ENCODE measurements around the gene C1orf116. TPM values are rescaled to one million over a fixed set of nuclear protein-coding genes. Genes with fewer than 3 reads are reported as not detected.
A peak's percentile ranks its signal among the peaks of the same experiment; 100 is the strongest.

C1orf116 gene
- total RNA-seq, 3 donors from 2014 or later: under 0.01 to 22.2 (median 5.6) TPM

DNA sequence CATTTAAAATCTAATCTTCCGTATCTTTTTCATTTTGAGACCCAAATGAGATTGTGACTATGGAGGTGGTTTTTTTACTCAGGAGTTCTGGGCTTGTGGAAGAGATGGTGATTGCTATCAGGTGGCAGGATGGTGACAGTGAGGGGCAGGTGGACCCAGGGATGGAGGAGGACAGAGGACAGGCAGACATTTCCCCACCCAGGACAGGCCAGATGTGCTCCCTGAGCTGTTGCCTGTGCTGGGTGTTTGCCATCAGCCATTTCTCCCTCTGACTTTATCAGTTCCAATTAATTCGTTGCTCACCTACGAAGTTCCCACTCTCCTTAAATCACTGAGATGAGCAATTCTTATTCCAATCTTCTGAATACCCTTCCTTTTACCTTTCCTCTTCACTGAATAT lies 26.5 kb downstream of the C1orf116 start:
- Histone ChIP-seq H3K36me3 (no peaks in the 10 kb centered on the region), H3K27me3 (no peaks in the 10 kb centered on the region), H3K4me3 (no peak overlapping the region), H3K27ac (peak overlapping the region; percentile 90 to 95), H3K9me3 (peaks cover 0 to 19% of the 10 kb centered on the region in 2 donors), H3K4me1 (peaks cover 0 to 4% of the 10 kb centered on the region in 2 donors)
- intact Hi-C loops (cut with DNase I; ENCODE audit: low total_unique reads): no loop called here
- DNase-seq (ENCODE audit: low spot score in 2 of 2): no peak
- TF ChIP-seq POLR2A (IDR thresholded peaks at IDR 0.05) (no peak), POLR2AphosphoS5 (IDR thresholded peaks at IDR 0.05) (no peak)
- TF ChIP-seq, protein P1, sequence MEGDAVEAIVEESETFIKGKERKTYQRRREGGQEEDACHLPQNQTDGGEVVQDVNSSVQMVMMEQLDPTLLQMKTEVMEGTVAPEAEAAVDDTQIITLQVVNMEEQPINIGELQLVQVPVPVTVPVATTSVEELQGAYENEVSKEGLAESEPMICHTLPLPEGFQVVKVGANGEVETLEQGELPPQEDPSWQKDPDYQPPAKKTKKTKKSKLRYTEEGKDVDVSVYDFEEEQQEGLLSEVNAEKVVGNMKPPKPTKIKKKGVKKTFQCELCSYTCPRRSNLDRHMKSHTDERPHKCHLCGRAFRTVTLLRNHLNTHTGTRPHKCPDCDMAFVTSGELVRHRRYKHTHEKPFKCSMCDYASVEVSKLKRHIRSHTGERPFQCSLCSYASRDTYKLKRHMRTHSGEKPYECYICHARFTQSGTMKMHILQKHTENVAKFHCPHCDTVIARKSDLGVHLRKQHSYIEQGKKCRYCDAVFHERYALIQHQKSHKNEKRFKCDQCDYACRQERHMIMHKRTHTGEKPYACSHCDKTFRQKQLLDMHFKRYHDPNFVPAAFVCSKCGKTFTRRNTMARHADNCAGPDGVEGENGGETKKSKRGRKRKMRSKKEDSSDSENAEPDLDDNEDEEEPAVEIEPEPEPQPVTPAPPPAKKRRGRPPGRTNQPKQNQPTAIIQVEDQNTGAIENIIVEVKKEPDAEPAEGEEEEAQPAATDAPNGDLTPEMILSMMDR (IDR thresholded peaks at IDR 0.05): no peak

DNA sequence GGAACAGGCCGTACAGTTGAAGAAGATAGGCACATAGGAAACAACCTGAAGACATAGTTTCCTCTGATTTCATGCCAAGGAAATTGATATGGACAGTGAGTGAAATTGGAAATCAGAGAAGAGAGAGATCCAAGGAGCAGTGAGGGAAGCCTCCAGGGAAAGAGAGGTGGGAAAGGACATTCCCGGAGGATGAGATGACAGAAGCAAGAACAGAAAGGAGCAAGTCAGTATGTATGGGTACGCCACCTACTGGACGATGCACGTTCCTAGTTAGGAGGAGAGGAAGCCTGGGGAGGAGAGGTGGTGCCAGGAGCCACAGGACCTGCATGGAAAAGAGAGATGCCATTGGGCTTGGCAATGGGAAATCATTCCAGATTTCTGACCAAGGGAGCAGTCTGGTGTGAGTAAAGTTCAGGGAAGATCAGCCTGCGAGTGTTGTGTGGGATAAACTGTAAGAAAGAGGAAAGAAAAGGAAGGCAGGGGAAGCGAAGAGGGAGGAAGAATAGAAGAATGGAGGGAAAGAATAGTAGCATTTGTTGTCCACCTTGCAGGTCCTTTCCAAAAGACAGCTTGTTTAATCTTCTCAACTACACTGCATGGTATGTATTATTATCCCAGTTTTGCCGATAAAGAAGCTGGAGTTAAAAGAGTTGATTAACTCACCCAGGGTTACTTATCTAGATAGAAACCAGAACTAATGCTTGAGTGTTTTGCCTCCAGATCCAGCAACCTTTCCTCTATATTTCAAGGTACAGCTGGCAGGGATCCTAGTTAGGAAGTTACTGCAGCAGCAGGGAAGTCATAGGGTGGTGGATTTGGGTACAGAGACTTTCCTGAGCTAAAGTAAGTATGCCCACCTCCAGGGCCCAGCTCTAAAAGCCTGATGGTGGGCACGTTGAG lies 27.4 kb downstream of the C1orf116 start:
- TF ChIP-seq, protein P1 (IDR thresholded peaks at IDR 0.05): peak in 2 of 3 donors; percentile 43 to 59
- no peak for TF ChIP-seq POLR2AphosphoS5 (IDR thresholded peaks at IDR 0.05)
- Histone ChIP-seq H3K9me3 (peaks cover 0 to 19% of the 10 kb centered on the region in 2 donors), H3K4me1 (peaks cover 0 to 4% of the 10 kb centered on the region in 2 donors), H3K27me3 (no peaks in the 10 kb centered on the region), H3K27ac (peak overlapping the region; percentile 90 to 95), H3K36me3 (no peaks in the 10 kb centered on the region), H3K4me3 (no peak overlapping the region)
- intact Hi-C loops (cut with DNase I; ENCODE audit: low total_unique reads): no loop called here
- peak in 1 of 2 donors; percentile 57 for DNase-seq (ENCODE audit: low spot score in 2 of 2)

DNA sequence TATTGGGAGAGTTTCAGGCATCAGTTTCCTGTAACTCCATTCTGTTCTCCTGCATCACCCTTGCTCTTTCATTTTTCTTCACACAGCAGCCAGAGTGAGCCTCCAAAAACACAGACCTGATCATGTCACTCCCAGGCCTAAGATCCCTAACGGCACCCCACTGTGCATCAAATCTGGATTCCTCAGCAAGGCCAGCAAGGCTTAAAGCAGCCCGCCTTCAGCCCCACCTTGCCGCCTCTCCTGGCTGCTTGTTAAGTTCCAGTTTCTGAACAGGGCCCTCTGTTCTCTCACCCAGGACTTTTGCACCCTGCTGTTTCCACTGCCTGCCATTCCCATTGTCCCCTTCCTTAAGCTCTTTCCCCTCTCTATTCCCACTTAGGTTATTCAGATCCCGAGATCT lies 29.3 kb downstream of the C1orf116 start:
- Histone ChIP-seq H3K4me1 (peaks cover 0 to 4% of the 10 kb centered on the region in 2 donors), H3K27ac (peak overlapping the region; percentile 62 to 95), H3K4me3 (no peak overlapping the region), H3K9me3 (peaks cover 0 to 7% of the 10 kb centered on the region in 2 donors), H3K27me3 (no peaks in the 10 kb centered on the region), H3K36me3 (no peaks in the 10 kb centered on the region)
- intact Hi-C loops (cut with DNase I; ENCODE audit: low total_unique reads): no loop called here
- no peak for DNase-seq (ENCODE audit: low spot score in 2 of 2)
- TF ChIP-seq POLR2A (IDR thresholded peaks at IDR 0.05) (no peak), POLR2AphosphoS5 (IDR thresholded peaks at IDR 0.05) (no peak)
- TF ChIP-seq, protein P1 (IDR thresholded peaks at IDR 0.05): no peak

DNA sequence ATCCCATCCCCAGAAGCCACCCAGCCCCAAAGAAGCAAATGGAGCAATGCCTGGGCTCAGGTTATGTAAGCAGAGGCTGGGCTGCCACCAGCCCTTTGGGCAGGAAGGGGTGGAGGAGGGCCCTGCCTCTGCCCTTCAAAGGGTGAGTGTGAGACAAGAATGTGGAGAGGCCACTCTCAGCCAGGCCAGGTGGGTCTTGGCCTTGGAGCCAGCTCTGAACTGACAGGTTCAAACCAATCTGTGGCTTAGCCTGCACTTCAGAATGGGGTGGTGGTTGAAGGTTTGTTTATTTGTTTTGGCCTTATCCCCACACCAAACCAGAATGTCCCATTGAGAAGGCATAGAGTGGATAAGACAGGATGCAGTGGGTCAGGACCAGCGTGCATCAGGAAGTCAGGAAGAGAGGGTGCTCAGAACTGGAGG lies 29.8 kb downstream of the C1orf116 start:
- H3K27ac ChIP-seq: peak overlapping the region; percentile 62 to 95
- H3K36me3 ChIP-seq: no peaks in the 10 kb centered on the region
- peak in 1 of 2 donors; percentile 82 for DNase-seq (ENCODE audit: low spot score in 2 of 2)
- H3K9me3 ChIP-seq: peaks cover 0 to 2% of the 10 kb centered on the region in 2 donors
- H3K4me3 ChIP-seq: no peak overlapping the region
- H3K27me3 ChIP-seq: no peaks in the 10 kb centered on the region
- TF ChIP-seq, protein P1 (IDR thresholded peaks at IDR 0.05): no peak
- peak in 1 of 3 donors; percentile 42 for TF ChIP-seq POLR2AphosphoS5 (IDR thresholded peaks at IDR 0.05)
- peaks cover 0 to 4% of the 10 kb centered on the region in 2 donors for H3K4me1 ChIP-seq
- intact Hi-C loops (cut with DNase I; ENCODE audit: low total_unique reads): no loop called here

Measured in breast epithelium (tissue), 4 donors.